HG03457 (cell line): ENCODE results near the gene AATF.

Experiments used
- ATAC-seq: cut with Tn5 transposase; IDR thresholded peaks from one replicate; pipeline ENCODE4 v1.9.1; 2021; ENCODE audit warnings: moderate number of reproducible peaks; ENCODE audit not compliant: unreplicated experiment

AATF gene

GRCh38 chr17:37098910-37099664 lies 150.3 kb downstream of the AATF start:
- ATAC-seq: no peak

GRCh38 chr17:37100231-37100630 lies 151.5 kb downstream of the AATF start:
- ATAC-seq: no peak

GRCh38 chr17:37101306-37101705 lies 152.6 kb downstream of the AATF start:
- ATAC-seq: no peak

GRCh38 chr17:37103231-37103630 lies 154.5 kb downstream of the AATF start:
- ATAC-seq: no peak

- no peak for ATAC-seq
These were observed 157.3 kb downstream of the AATF start for GRCh38 chr17:37106049-37106448.
